Daoy (cell line): Measurements from ENCODE around the gene LAIR1. TPM values are rescaled to one million over a fixed set of nuclear protein-coding genes. Genes with fewer than 3 reads are reported as not detected.
"Not testable (repeated sequence)": the region's sequence is repeated elsewhere in the genome, so short reads cannot be mapped to it uniquely, and the experiment has no call there.

Experiments
- DNase-seq: peaks from one replicate; pipeline ENCODE4 v3.0.0-alpha.2; 2015; ENCODE audit warnings: low read depth
- total RNA-seq: library from RNA; depleted of rRNA; stranded (reverse); fragments of >200 nt; shearing (Covaris generic); gene quantifications from 2 replicates; pipeline ENCODE4 v1.2.3, GENCODE V29; 2014; rRNA removed

LAIR1 gene, protein sequence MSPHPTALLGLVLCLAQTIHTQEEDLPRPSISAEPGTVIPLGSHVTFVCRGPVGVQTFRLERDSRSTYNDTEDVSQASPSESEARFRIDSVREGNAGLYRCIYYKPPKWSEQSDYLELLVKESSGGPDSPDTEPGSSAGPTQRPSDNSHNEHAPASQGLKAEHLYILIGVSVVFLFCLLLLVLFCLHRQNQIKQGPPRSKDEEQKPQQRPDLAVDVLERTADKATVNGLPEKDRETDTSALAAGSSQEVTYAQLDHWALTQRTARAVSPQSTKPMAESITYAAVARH
- total RNA-seq, result not detected in 2 replicates

DNA sequence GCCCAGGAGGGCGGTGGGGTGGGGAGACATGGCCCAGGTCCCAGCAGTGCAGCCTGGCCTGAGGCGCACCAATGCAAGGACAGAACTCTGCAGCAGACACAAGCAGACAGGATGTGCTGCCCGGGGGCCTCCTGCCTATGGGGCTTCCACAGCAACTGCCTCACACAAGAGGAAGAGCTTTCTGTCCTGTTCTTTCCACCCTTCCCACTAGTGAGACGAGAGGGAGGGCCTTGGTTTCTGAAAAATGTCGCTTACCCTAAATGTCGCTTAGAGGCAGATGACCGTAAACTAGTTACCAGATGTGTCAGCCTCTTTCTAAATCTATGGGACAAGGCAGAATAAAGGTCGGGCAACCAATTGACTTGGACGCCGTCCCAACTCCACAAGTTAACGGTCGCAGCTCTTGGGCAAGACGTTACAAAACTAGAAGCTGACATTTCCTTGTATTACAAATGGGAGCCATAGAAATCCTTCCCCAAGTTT is at the start of gene LAIR1:
Gene LAIR1 (minus strand): TSS at position 157 of the 483 bp plus-strand sequence. CDS start 127 bp downstream, at position 30.
- DNase-seq, result peak; percentile 38

GRCh38 chr19:54414156-54414555 is 49.4 kb upstream of the LAIR1 start:
- no peak for DNase-seq

DNA sequence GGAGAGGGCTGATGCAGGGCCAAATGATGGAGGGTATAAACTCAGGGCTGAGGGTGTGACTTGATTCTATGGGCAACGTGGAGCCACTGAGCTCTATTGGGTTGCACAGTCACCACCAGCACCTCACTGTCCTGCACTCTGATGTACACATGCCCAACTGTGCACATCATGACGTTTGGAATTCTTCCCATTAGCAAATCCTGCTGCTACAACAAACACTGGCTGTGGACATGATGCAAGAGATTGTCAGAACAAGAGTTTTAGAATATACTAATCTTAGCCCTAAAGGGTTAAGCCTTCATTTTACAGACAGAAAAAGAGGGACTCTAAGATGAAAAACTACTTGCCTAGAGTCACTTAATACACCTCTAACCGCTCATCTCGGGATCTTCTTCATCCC is 48.1 kb upstream of the LAIR1 start:
- no peak for DNase-seq

GRCh38 chr19:54411033-54411432 is 46.3 kb upstream of the LAIR1 start:
- DNase-seq, result no peak

GRCh38 chr19:54408456-54409026 is 43.8 kb upstream of the LAIR1 start:
- no peak for DNase-seq

GRCh38 chr19:54407780-54408179 is 43.0 kb upstream of the LAIR1 start:
- no peak for DNase-seq

GRCh38 chr19:54405628-54406027 is 40.9 kb upstream of the LAIR1 start:
- no peak for DNase-seq

GRCh38 chr19:54403054-54403453 is 38.3 kb upstream of the LAIR1 start:
- DNase-seq, result no peak

DNA sequence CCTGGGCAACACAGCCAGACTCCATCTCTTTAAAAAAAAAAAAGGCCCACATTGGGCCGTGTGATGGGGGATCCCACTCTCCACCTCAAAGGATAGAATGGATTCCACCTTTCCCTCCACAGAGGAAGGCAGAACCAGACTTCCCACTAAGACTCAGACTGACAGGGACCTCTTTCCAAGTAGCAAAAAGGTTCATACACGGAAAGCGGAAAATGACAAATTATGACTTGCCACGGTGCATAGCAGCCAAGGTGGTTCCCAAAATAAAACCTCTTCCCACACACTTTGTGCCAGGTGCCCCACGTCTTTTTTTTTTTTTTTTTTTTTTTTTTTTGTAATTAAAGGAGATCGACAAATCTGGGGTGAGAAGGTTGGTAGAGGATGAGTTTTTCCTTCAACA is 36.2 kb upstream of the LAIR1 start:
- no peak for DNase-seq

GRCh38 chr19:54399189-54399588 is 34.5 kb upstream of the LAIR1 start:
- DNase-seq, result no peak

GRCh38 chr19:54395685-54396084 is 31.0 kb upstream of the LAIR1 start:
- DNase-seq, result no peak

GRCh38 chr19:54393381-54393780 is 28.6 kb upstream of the LAIR1 start:
- DNase-seq, result no peak

DNA sequence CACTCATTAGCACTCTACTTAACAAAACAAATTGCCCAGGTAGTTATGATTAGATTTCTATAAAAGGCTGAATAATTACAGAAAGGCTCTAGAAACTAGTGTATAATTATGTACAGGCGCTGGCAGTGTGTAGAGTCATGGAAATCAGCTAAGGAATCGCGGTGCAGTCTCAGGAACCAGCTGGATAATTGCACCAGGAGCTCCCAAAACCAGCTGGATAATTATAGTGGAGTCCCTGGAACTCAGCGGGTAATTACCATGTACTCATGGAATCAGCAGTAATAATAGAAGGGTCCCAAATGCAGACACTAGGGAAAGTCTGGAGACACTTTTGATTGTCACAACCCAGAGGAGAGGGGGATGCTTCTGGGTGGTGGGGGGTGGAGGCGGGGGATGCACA is 27.4 kb upstream of the LAIR1 start:
- DNase-seq, result no peak

DNA sequence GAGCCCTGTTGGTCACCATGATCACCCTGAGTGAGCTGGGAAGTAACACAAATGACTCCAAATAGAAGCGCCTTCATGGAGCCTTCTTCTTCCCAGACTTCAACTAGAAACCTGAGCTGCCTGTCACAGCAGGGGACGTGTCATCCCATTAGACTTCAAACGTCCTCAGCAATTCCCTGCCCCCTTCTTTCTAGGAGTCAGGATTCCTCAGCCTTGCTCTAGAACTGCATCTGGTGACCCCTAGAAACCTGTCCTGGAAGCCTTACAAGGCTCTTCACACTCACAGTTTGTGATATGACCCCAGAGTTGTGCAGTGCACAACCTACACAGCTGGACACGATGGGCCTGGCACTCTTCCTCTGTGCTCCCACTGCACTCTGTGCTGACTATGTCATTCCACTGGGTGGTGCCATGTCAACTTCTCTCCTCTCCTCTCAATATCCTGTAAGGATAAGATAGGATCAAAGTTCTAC is 26.9 kb upstream of the LAIR1 start:
- peak; percentile 17 for DNase-seq

GRCh38 chr19:54390942-54391577 is 26.3 kb upstream of the LAIR1 start:
- DNase-seq, result peak; percentile 75

DNA sequence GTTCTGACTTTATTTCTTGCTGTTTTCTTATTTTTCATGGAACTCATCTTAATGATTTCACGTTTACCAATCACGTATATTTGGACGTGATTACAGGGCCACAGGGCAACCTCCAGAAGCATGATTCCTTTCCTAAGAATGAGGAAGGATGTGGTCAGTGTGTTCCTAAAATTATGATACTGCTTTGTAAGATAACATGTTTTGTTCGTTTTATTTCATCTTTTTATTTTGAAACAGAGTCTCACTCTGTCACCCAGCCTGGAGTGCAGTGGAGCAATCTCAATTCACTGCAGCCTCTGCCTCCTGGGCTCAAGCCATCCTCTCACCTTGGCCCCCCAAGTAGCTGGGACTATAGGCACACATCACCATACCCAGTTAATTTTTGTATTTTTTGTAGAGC is 24.8 kb upstream of the LAIR1 start:
- no peak for DNase-seq

GRCh38 chr19:54388802-54389139 is 24.0 kb upstream of the LAIR1 start:
- DNase-seq, result no peak

DNA sequence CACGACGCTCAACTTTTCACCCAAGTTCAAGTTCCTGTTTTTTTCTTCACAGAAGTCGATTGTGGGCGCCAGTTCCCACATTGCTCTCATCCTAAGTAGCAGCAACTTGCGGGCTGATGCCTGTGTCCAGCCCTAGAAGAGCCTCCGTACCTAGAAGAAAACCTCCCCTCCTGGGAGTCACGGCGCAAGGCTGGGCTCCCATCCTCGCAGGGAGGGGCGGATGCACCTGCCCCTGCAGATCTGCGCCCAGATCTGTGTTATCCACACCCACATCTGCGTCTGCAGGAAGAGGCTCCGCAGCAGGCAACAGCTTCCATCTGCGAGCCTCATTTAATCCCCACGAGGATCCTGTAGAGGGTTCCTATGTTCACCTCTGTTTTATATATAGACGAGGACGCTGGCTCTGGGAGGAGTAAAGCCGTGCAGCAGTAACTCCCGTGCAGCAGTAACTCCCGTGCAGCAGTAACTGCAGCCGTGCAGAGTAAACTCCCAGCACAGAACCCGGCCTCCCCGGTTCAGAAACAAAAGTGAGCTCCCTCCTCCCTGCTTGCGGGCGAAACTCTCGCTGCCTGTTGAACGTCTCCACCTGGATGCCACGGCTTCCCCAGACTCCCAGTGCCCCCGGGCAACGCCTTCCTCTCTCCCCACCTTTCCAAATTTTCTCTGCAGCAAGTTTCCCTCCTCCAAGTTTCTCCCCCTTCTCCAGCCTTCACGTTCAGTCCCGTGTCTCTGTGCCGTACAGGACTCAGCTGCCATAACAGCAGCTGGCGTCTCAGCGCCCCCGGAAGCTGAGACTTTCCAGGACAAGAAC is 23.5 kb upstream of the LAIR1 start:
- peak; percentile 29 for DNase-seq

DNA sequence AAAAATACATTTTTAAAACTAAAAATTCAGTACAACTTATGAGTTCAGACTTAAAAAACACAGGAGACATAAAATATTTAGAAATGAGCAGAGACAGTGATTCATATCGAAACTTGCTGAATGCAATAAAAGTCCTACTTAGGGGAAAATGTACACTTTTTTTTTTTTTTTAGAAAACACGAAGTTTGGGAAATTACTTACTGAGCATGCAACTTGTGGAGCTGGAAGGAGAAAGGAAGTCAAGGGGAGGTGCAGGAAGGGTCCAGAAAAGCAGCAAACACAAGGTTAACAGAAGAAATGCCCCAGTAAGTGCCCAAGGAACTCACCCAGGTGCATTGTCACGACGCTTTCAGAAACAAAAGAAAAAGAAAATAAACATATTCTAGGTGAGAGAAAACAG is 18.6 kb upstream of the LAIR1 start:
- no peak for DNase-seq

- DNase-seq, result not testable (repeated sequence)
These were observed 17.3 kb upstream of the LAIR1 start for GRCh38 chr19:54382041-54382440.

- no peak for DNase-seq
These were observed 16.2 kb upstream of the LAIR1 start for GRCh38 chr19:54380897-54381296.

GRCh38 chr19:54379187-54379678 is 14.5 kb upstream of the LAIR1 start:
- DNase-seq, result no peak
